Hypothalamus (tissue), 51 donors: Measurements from ENCODE around the gene PLA2G4D.
A peak's percentile ranks its signal among the peaks of the same experiment; 100 is the strongest.
"Not testable (repeated sequence)": the region's sequence is repeated elsewhere in the genome, so short reads cannot be mapped to it uniquely, and the experiment has no call there.

ENCODE experiments used
- DNase-seq, 51 donors: peaks; one replicate each; lab custom pipeline; 2025; lab: John Stamatoyannopoulos, UW

PLA2G4D gene

GRCh38 chr15:42093966-42094365 lies 396 bp downstream of the PLA2G4D start:
- DNase-seq: peak in 1 of 51 donors; percentile 43

GRCh38 chr15:42092398-42093318 lies 1.7 kb downstream of the PLA2G4D start:
- peak in 29 of 51 donors; percentile 16 to 69 (median 41) for DNase-seq

GRCh38 chr15:42091753-42092397 lies 2.5 kb downstream of the PLA2G4D start:
- DNase-seq: not testable (repeated sequence)

- DNase-seq: no peak
Measured at GRCh38 chr15:42090781-42091180, 3.6 kb downstream of the PLA2G4D start.

- DNase-seq: no peak
Measured at GRCh38 chr15:42090370-42090769, 4.0 kb downstream of the PLA2G4D start.

GRCh38 chr15:42089942-42090341 lies 4.4 kb downstream of the PLA2G4D start:
- DNase-seq: no peak

GRCh38 chr15:42088801-42089640 lies 5.3 kb downstream of the PLA2G4D start:
- DNase-seq: no peak

GRCh38 chr15:42087926-42088800 lies 6.2 kb downstream of the PLA2G4D start:
- DNase-seq: no peak

- no peak for DNase-seq
Measured at GRCh38 chr15:42087460-42087859, 6.9 kb downstream of the PLA2G4D start.

- no peak for DNase-seq
Measured at GRCh38 chr15:42085721-42086120, 8.6 kb downstream of the PLA2G4D start.

GRCh38 chr15:42085236-42085605 lies 9.1 kb downstream of the PLA2G4D start:
- DNase-seq: no peak

GRCh38 chr15:42084465-42085235 lies 9.7 kb downstream of the PLA2G4D start:
- DNase-seq: peak in 32 of 51 donors; percentile 8 to 68 (median 32)

- no peak for DNase-seq
Measured at GRCh38 chr15:42083916-42084315, 10.4 kb downstream of the PLA2G4D start.

GRCh38 chr15:42083605-42083908 lies 10.8 kb downstream of the PLA2G4D start:
- no peak for DNase-seq

- no peak for DNase-seq
Measured at GRCh38 chr15:42082823-42083604, 11.3 kb downstream of the PLA2G4D start.

- DNase-seq: no peak
Measured at GRCh38 chr15:42082141-42082540, 12.2 kb downstream of the PLA2G4D start.

GRCh38 chr15:42080919-42081830 lies 13.2 kb downstream of the PLA2G4D start:
- DNase-seq: no peak
